ENCODE data around the gene ATRAID. TPM values are rescaled to one million over a fixed set of nuclear protein-coding genes. Genes with fewer than 3 reads are reported as not detected.

Gene ATRAID
- total and polyA plus RNA-seq, 2 experiments from 2014 or later = 129 to 154 TPM

GRCh38 chr2:27238976-27239375 lies 27.1 kb downstream of the ATRAID start:
- H3K27me3 Mint-ChIP-seq (ENCODE audit: insufficient read depth, low read depth, poor library complexity) = peaks cover 21% of the 10 kb centered on the region
- H3F3A ChIP-seq (replicated peaks; ENCODE audit: low read depth) = no peaks in the 10 kb centered on the region
- H3K9me3 Mint-ChIP-seq = no peaks in the 10 kb centered on the region
- no peaks in the 10 kb centered on the region for H3K79me2 ChIP-seq (replicated peaks; ENCODE audit: insufficient read depth)
- no peaks in the 10 kb centered on the region for H3K4me1 ChIP-seq (ENCODE audit: insufficient read depth)
- no peak for TF ChIP-seq STAT1 (IDR thresholded peaks at IDR 0.05; ENCODE audit: unreplicated experiment)
- TF ChIP-seq ZNF331 (CRISPR knock-in tag; IDR thresholded peaks at IDR 0.05; ENCODE audit: low read depth) = no peak
- no peak for TF ChIP-seq POLR2AphosphoS5 (IDR thresholded peaks at IDR 0.05; ENCODE audit: low read depth)
- no peak for TF ChIP-seq NANOG (IDR thresholded peaks at IDR 0.05; ENCODE audit: borderline replicate concordance)
- TF ChIP-seq EZH2phosphoT487 (IDR thresholded peaks at IDR 0.05; ENCODE audit: unreplicated experiment) = no peak
- TF ChIP-seq ZNF114 (CRISPR knock-in tag; IDR thresholded peaks at IDR 0.05) = no peak
- no peak for TF ChIP-seq EZH2 (IDR thresholded peaks at IDR 0.05; ENCODE audit: low read depth, unreplicated experiment)
- TF ChIP-seq ZNF462 (CRISPR knock-in tag; IDR thresholded peaks at IDR 0.05) = no peak
- no peak for ATAC-seq
- no peaks in the 10 kb centered on the region for H3K27me3 ChIP-seq (ENCODE audit: insufficient read depth)
- H3K9me2 ChIP-seq (ENCODE audit: insufficient read depth) = no peaks in the 10 kb centered on the region
- H2AFZ ChIP-seq = no peak overlapping the region
- H3K27ac ChIP-seq (ENCODE audit: low read depth) = no peak overlapping the region
- no peak overlapping the region for H3K4me2 ChIP-seq
- peaks cover 100% of the 10 kb centered on the region for H3K36me3 Mint-ChIP-seq (ENCODE audit: low read depth)
- peaks cover 63% of the 10 kb centered on the region for H3K36me3 ChIP-seq (ENCODE audit: insufficient read depth)
- H4K20me1 ChIP-seq (replicated peaks; ENCODE audit: insufficient read depth) = no peaks in the 10 kb centered on the region; the same call in none of the 2 replicates
- no peaks in the 10 kb centered on the region for H3K4me1 Mint-ChIP-seq
- H3K4me3 Mint-ChIP-seq = no peak overlapping the region
- H3K27ac Mint-ChIP-seq = no peak overlapping the region
- no peak for DNase-seq (ENCODE audit: low spot score)
- no peak overlapping the region for H3K4me3 ChIP-seq

Measured in GM23338 (cell line).